Colonic mucosa (tissue), 4 donors: ENCODE data around the gene TRIM17. TPM values are rescaled to one million over a fixed set of nuclear protein-coding genes. Genes with fewer than 3 reads are reported as not detected.

Source experiments
- DNase-seq: peaks from one replicate; pipeline ENCODE4 v3.0.0-alpha.2; 2020
- H3K27ac ChIP-seq: fragments of 200-600 bp; one replicate; pipeline ENCODE4 v1.8.0; 2021
- H3K27me3 ChIP-seq: fragments of 200-600 bp; one replicate; pipeline ENCODE4 v1.8.0; 2021
- H3K36me3 ChIP-seq: fragments of 200-600 bp; one replicate; pipeline ENCODE4 v1.8.0; 2021
- H3K4me1 ChIP-seq: fragments of 200-600 bp; one replicate; pipeline ENCODE4 v1.8.0; 2021; ENCODE audit warnings: mild to moderate bottlenecking
- H3K4me3 ChIP-seq: fragments of 200-600 bp; one replicate; pipeline ENCODE4 v1.8.0; 2021
- H3K9ac ChIP-seq, 2 donors: one replicate each; pipeline ENCODE4 v1.7.0; 2013; ENCODE audit warnings: control low read depth in 2 of 2, low read depth in 2 of 2, low read length in 2 of 2
- H3K9me3 ChIP-seq: fragments of 200-600 bp; one replicate; pipeline ENCODE4 v1.8.0; 2021
- CTCF ChIP-seq: fragments of 200-600 bp; IDR thresholded peaks from one replicate; pipeline ENCODE4 v1.8.0; 2022; ENCODE audit warnings: antibody characterized with exemption, mild to moderate bottlenecking
- intact Hi-C: fragments of 100-400 bp; cut with DNase I; formaldehyde crosslinking; loops from one replicate; pipeline ENCODE4 v1.14.1; 2022
- total RNA-seq, 2 donors: library from RNA; stranded (reverse); fragmentation: NEBNext Ultra II Directional in 1 of 2; extraction: Animal tissue kit (Norgen Biotek cat#: 25700) in 1 of 2; gene quantifications; one replicate each; pipeline ENCODE4 v1.2.1, GENCODE V29; 2021
- donor health status: healthy.
- donor health status: DM: no; HTN: no; CAD: no.
- donor health status: DM: no; HTN: no; CAD: no.

TRIM17 gene
- total RNA-seq, 2 donors from 2014 or later = 0.21 TPM; not detected in 1

- peaks cover 5% of the 10 kb centered on the region for H3K36me3 ChIP-seq
- no peak overlapping the region for H3K4me3 ChIP-seq
- H3K4me1 ChIP-seq = no peaks in the 10 kb centered on the region
- H3K27me3 ChIP-seq = no peaks in the 10 kb centered on the region
- H3K9me3 ChIP-seq = no peaks in the 10 kb centered on the region
- intact Hi-C loops = no loop called here
- H3K9ac ChIP-seq = no peak overlapping the region
- no peak for TF ChIP-seq CTCF
- no peak overlapping the region for H3K27ac ChIP-seq
- no peak for DNase-seq
These were observed 19.6 kb downstream of the TRIM17 start for GRCh38 chr1:228396770-228397662.

GRCh38 chr1:228394571-228395394, 21.9 kb downstream of the TRIM17 start:
- Histone ChIP-seq H3K27me3 (no peaks in the 10 kb centered on the region), H3K9me3 (no peaks in the 10 kb centered on the region), H3K4me1 (no peaks in the 10 kb centered on the region), H3K4me3 (no peak overlapping the region), H3K27ac (no peak overlapping the region), H3K9ac (no peak overlapping the region), H3K36me3 (peaks cover 5% of the 10 kb centered on the region)
- no peak for TF ChIP-seq CTCF
- intact Hi-C loops = no loop called here
- no peak for DNase-seq

GRCh38 chr1:228393811-228394570, 22.7 kb downstream of the TRIM17 start:
- H3K9me3 ChIP-seq = no peaks in the 10 kb centered on the region
- H3K9ac ChIP-seq = no peak overlapping the region
- no peaks in the 10 kb centered on the region for H3K4me1 ChIP-seq
- H3K27me3 ChIP-seq = no peaks in the 10 kb centered on the region
- no peak overlapping the region for H3K27ac ChIP-seq
- intact Hi-C loops = no loop called here
- DNase-seq = no peak
- TF ChIP-seq CTCF = no peak
- peaks cover 2% of the 10 kb centered on the region for H3K36me3 ChIP-seq
- no peak overlapping the region for H3K4me3 ChIP-seq

GRCh38 chr1:228393268-228393701, 23.4 kb downstream of the TRIM17 start:
- no peaks in the 10 kb centered on the region for H3K36me3 ChIP-seq
- no peak overlapping the region for H3K4me3 ChIP-seq
- intact Hi-C loops = no loop called here
- H3K4me1 ChIP-seq = no peaks in the 10 kb centered on the region
- H3K27me3 ChIP-seq = no peaks in the 10 kb centered on the region
- H3K9me3 ChIP-seq = no peaks in the 10 kb centered on the region
- no peak overlapping the region for H3K9ac ChIP-seq
- H3K27ac ChIP-seq = no peak overlapping the region
- TF ChIP-seq CTCF = peak; percentile 35
- no peak for DNase-seq
